Measurements from ENCODE around the gene CLN5. TPM values are rescaled to one million over a fixed set of nuclear protein-coding genes. Genes with fewer than 3 reads are reported as not detected.
"Not testable (repeated sequence)": the region's sequence is repeated elsewhere in the genome, so short reads cannot be mapped to it uniquely, and the experiment has no call there.

CLN5 gene
- 10 to 100 TPM; 10.0 to 10.2 TPM for total RNA-seq

- DNase-seq = peak; percentile 96
- peaks cover 19% of the 10 kb centered on the region for H3K27me3 Mint-ChIP-seq (ENCODE audit: low read depth)
- peak within 1 kb of the TSS; percentile 99 for H3K27ac Mint-ChIP-seq
- POLR2A ChIA-PET = interaction anchor here (0.6 to 4.5 kb wide), 16 partner anchors 8 to 1230 kb away, joined by 3 to 80 read pairs (median 6); partner anchors contain the start of genes FBXL3, MYCBP2 and SLAIN1
- ATAC-seq = peak; percentile 97
- H3K4me3 Mint-ChIP-seq = peak within 1 kb of the TSS; percentile 94
- H3K9me3 Mint-ChIP-seq (ENCODE audit: insufficient read depth) = no peaks in the 10 kb centered on the region
- CTCF ChIA-PET = interaction anchor here (1.0 to 7.1 kb wide), 8 partner anchors 11 to 565 kb away, joined by 3 to 41 read pairs (median 7); partner anchors contain the start of gene FBXL3
- H3K4me1 Mint-ChIP-seq (ENCODE audit: low read depth) = peaks cover 28% of the 10 kb centered on the region
- peaks cover 19% of the 10 kb centered on the region for H3K36me3 Mint-ChIP-seq (ENCODE audit: low read depth)
These were observed at the start of gene CLN5 for GRCh38 chr13:76991796-76992547. CLN5 (plus strand) TSS chr13:76992081; CDS start chr13:76992099, 18 bp downstream.

DNA sequence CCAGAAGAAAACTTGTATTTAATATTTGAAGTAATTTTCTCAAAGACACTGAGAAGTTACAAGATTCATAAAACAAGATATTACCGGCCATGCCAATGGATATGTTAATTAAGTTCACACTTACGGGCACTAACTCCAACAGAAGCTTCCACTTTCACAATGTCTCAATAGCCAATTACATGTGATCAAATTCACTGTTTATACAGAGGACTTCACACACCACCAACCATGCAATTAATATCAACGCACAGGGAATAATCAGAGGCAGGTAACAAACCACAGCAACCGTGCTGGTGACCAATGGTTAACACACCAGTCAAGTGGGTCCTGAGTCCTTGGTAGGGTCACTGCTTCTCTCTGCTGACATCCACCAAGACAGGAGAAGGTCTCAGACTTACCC, 49.5 kb upstream of the CLN5 start:
- CTCF ChIA-PET = no interaction called here
- ATAC-seq (no peak), DNase-seq (no peak)
- Mint-ChIP-seq H3K4me1 (ENCODE audit: low read depth) (no peaks in the 10 kb centered on the region), H3K27me3 (ENCODE audit: low read depth) (peaks cover 2% of the 10 kb centered on the region), H3K4me3 (no peak overlapping the region), H3K9me3 (ENCODE audit: insufficient read depth) (no peaks in the 10 kb centered on the region), H3K27ac (no peak overlapping the region), H3K36me3 (ENCODE audit: low read depth) (no peaks in the 10 kb centered on the region)
- POLR2A ChIA-PET = no interaction called here

DNA sequence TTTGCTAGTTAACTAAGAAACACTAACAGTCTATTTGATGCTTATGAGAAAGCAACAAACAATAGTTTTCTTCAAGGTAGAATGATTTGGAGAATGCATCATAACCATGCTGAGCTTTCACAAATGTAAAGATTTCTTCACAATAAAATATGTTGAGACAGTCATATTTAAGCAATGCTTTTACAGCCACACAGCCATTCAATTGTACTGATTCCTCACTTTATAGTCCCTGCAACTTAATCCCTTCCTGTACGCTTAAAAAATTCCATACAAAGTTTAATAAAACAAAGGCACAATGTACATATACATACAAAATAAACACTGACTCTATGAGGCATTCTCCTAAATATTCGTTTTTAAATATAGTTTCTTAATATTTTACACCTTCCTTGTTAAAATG, 48.2 kb upstream of the CLN5 start:
- H3K27ac Mint-ChIP-seq = no peak overlapping the region
- CTCF ChIA-PET = no interaction called here

DNA sequence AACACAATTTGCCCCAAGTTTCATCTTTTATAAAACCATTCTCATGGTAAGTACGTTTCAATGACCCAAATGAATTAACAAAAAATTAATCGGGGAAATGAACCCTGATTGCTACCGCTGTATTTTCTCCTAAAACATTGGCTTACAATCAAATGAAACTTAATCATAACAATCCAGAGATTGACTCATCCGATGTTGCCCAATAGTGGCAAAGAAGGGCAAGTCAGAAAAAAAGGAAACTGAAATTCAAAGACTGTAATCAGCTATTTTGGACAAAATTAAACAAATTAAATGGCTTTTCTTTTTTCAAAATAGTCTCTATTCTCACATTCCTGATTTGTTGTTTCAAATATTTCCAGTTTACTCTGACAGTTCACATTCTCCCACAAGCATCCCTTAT, 47.4 kb upstream of the CLN5 start:
- Mint-ChIP-seq H3K36me3 (ENCODE audit: low read depth) (no peaks in the 10 kb centered on the region), H3K9me3 (ENCODE audit: insufficient read depth) (no peaks in the 10 kb centered on the region), H3K4me3 (no peak overlapping the region), H3K4me1 (ENCODE audit: low read depth) (no peaks in the 10 kb centered on the region), H3K27me3 (ENCODE audit: low read depth) (peaks cover 2% of the 10 kb centered on the region), H3K27ac (no peak overlapping the region)
- DNase-seq (no peak), ATAC-seq (no peak)
- ChIA-PET POLR2A (no interaction called here), CTCF (no interaction called here)

More for the DNA sequence above, 48.2 kb upstream of the CLN5 start:
- Mint-ChIP-seq H3K4me3 (no peak overlapping the region), H3K36me3 (ENCODE audit: low read depth) (no peaks in the 10 kb centered on the region), H3K9me3 (ENCODE audit: insufficient read depth) (no peaks in the 10 kb centered on the region), H3K4me1 (ENCODE audit: low read depth) (no peaks in the 10 kb centered on the region), H3K27me3 (ENCODE audit: low read depth) (peaks cover 2% of the 10 kb centered on the region)
- DNase-seq (no peak), ATAC-seq (no peak)
- POLR2A ChIA-PET = no interaction called here

- peaks cover 10% of the 10 kb centered on the region for H3K27me3 Mint-ChIP-seq (ENCODE audit: low read depth)
- no peak for ATAC-seq
- H3K9me3 Mint-ChIP-seq (ENCODE audit: insufficient read depth) = no peaks in the 10 kb centered on the region
- CTCF ChIA-PET = no interaction called here
- H3K36me3 Mint-ChIP-seq (ENCODE audit: low read depth) = no peaks in the 10 kb centered on the region
- no peaks in the 10 kb centered on the region for H3K4me1 Mint-ChIP-seq (ENCODE audit: low read depth)
- H3K4me3 Mint-ChIP-seq = no peak within 1 kb of the TSS
- POLR2A ChIA-PET = no interaction called here
- H3K27ac Mint-ChIP-seq = no peak within 1 kb of the TSS
- DNase-seq = no peak
These were observed 43.7 kb upstream of the CLN5 start, which contains the start of gene ACOD1 for GRCh38 chr13:76948149-76948548. ACOD1 (plus strand) TSS chr13:76948511; CDS start chr13:76948559, 48 bp downstream.

- Mint-ChIP-seq H3K27me3 (ENCODE audit: low read depth) (peaks cover 10% of the 10 kb centered on the region), H3K27ac (no peak overlapping the region), H3K9me3 (ENCODE audit: insufficient read depth) (no peaks in the 10 kb centered on the region), H3K36me3 (ENCODE audit: low read depth) (no peaks in the 10 kb centered on the region), H3K4me3 (no peak overlapping the region), H3K4me1 (ENCODE audit: low read depth) (no peaks in the 10 kb centered on the region)
- ChIA-PET POLR2A (no interaction called here), CTCF (no interaction called here)
- DNase-seq = no peak
- no peak for ATAC-seq
These were observed 41.8 kb upstream of the CLN5 start for GRCh38 chr13:76950101-76950500.

- Mint-ChIP-seq H3K4me3 (no peak overlapping the region), H3K27me3 (ENCODE audit: low read depth) (peaks cover 10% of the 10 kb centered on the region), H3K36me3 (ENCODE audit: low read depth) (no peaks in the 10 kb centered on the region), H3K27ac (no peak overlapping the region), H3K4me1 (ENCODE audit: low read depth) (no peaks in the 10 kb centered on the region), H3K9me3 (ENCODE audit: insufficient read depth) (no peaks in the 10 kb centered on the region)
- ChIA-PET CTCF (no interaction called here), POLR2A (no interaction called here)
- DNase-seq (no peak), ATAC-seq (no peak)
These were observed 37.9 kb upstream of the CLN5 start for GRCh38 chr13:76953968-76954367.

- Mint-ChIP-seq H3K4me1 (ENCODE audit: low read depth) (no peaks in the 10 kb centered on the region), H3K27me3 (ENCODE audit: low read depth) (peaks cover 10% of the 10 kb centered on the region), H3K4me3 (no peak overlapping the region), H3K36me3 (ENCODE audit: low read depth) (no peaks in the 10 kb centered on the region), H3K9me3 (ENCODE audit: insufficient read depth) (no peaks in the 10 kb centered on the region), H3K27ac (no peak overlapping the region)
- ChIA-PET CTCF (no interaction called here), POLR2A (no interaction called here)
- DNase-seq (no peak), ATAC-seq (no peak)
These were observed 37.3 kb upstream of the CLN5 start for GRCh38 chr13:76954538-76954937.

DNA sequence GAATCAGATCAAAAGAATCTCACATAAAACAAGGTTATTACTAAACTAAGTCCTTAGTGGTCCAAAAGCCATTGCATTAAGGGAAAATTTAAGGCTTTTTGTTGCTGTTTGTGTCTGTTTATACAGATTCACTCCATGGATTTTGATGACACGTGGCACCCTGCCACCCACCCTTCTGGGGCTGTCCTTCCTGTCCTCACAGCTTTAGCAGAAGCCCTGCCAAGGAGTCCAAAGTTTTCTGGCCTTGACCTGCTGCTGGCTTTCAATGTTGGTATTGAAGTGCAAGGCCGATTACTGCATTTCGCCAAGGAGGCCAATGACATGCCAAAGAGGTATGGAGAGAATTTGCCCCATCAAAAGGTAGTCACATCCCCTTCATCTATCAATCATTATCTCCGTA, 36.7 kb upstream of the CLN5 start:
- POLR2A ChIA-PET = no interaction called here
- no peak for DNase-seq
- Mint-ChIP-seq H3K4me1 (ENCODE audit: low read depth) (no peaks in the 10 kb centered on the region), H3K4me3 (no peak overlapping the region), H3K27me3 (ENCODE audit: low read depth) (peaks cover 10% of the 10 kb centered on the region), H3K27ac (no peak overlapping the region), H3K36me3 (ENCODE audit: low read depth) (no peaks in the 10 kb centered on the region), H3K9me3 (ENCODE audit: insufficient read depth) (peaks cover 2% of the 10 kb centered on the region)
- ATAC-seq = no peak
- CTCF ChIA-PET = no interaction called here

GRCh38 chr13:76955661-76956060, 36.2 kb upstream of the CLN5 start:
- no peak for ATAC-seq
- ChIA-PET POLR2A (no interaction called here), CTCF (no interaction called here)
- Mint-ChIP-seq H3K36me3 (ENCODE audit: low read depth) (no peaks in the 10 kb centered on the region), H3K4me3 (no peak overlapping the region), H3K4me1 (ENCODE audit: low read depth) (no peaks in the 10 kb centered on the region), H3K9me3 (ENCODE audit: insufficient read depth) (peaks cover 7% of the 10 kb centered on the region), H3K27ac (no peak overlapping the region), H3K27me3 (ENCODE audit: low read depth) (peaks cover 8% of the 10 kb centered on the region)
- DNase-seq = no peak

GRCh38 chr13:76958841-76959432, 32.9 kb upstream of the CLN5 start:
- H3K27me3 Mint-ChIP-seq (ENCODE audit: low read depth) = no peaks in the 10 kb centered on the region
- DNase-seq (no peak), ATAC-seq (no peak)
- no peaks in the 10 kb centered on the region for H3K4me1 Mint-ChIP-seq (ENCODE audit: low read depth)
- CTCF ChIA-PET = interaction anchor here (0.5 kb wide), 1 partner anchor 14 kb away, joined by 3 read pairs; no protein-coding TSS in a partner anchor
- no peaks in the 10 kb centered on the region for H3K36me3 Mint-ChIP-seq (ENCODE audit: low read depth)
- POLR2A ChIA-PET = no interaction called here
- peaks cover 12% of the 10 kb centered on the region for H3K9me3 Mint-ChIP-seq (ENCODE audit: insufficient read depth)
- H3K27ac Mint-ChIP-seq = no peak overlapping the region
- no peak overlapping the region for H3K4me3 Mint-ChIP-seq

DNA sequence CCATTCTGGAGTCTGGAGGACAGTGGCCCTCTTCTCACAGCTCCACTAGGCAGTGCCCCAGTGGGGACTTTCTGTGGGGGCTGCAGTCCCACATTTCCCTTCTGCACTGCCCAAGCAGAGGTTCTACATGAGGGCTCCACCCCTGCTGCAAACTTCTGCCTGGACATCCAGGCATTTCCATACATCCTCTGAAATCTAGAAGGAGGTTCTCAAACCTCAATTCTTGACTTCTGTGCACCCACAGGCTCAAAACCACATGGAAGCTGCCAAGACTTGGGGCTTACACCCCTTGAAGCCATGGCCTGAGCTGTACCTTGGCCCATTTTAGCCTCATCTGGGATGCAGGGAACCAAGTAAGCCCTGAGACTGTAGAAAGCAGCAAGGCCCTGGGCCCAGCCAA, 32.1 kb upstream of the CLN5 start:
- POLR2A ChIA-PET; DNase-seq; ATAC-seq; H3K36me3 Mint-ChIP-seq (ENCODE audit: low read depth); CTCF ChIA-PET; H3K27me3 Mint-ChIP-seq (ENCODE audit: low read depth); H3K4me1 Mint-ChIP-seq (ENCODE audit: low read depth); H3K4me3 Mint-ChIP-seq; H3K27ac Mint-ChIP-seq: not testable (repeated sequence)
- peaks cover 12% of the 10 kb centered on the region for H3K9me3 Mint-ChIP-seq (ENCODE audit: insufficient read depth)

Measured in activated CD8-positive, alpha-beta T cell treated with anti-CD3 and anti-CD28 coated beads, Interleukin-2, amount 10 ng/mL, durations not matched to agents 7 days and 5 days (primary cell).